Neuronal stem cell (in vitro differentiated cells): ENCODE results near the gene XIRP1.
A peak's percentile ranks its signal among the peaks of the same experiment; 100 is the strongest.

Source experiments
- DNase-seq: peaks from one replicate; pipeline ENCODE4 v3.0.0-alpha.2; 2013; ENCODE audit warnings: low spot score
- H2AFZ ChIP-seq: one replicate; pipeline ENCODE4 v1.6.1; 2013; ENCODE audit warnings: mild to moderate bottlenecking, low read length, inconsistent platforms
- H2AK5ac ChIP-seq: 2 replicates; pipeline ENCODE4 v1.6.1; 2013; ENCODE audit warnings: low read depth, mild to moderate bottlenecking, inconsistent platforms, low read length, moderate library complexity, mixed read lengths
- H2BK120ac ChIP-seq: 2 replicates; pipeline ENCODE4 v1.6.1; 2013; ENCODE audit warnings: low read depth, mild to moderate bottlenecking, inconsistent platforms, low read length, moderate library complexity, mixed read lengths
- H2BK12ac ChIP-seq: one replicate; pipeline ENCODE4 v1.6.1; 2013; ENCODE audit warnings: low read length, inconsistent platforms
- H2BK15ac ChIP-seq: 2 replicates; pipeline ENCODE4 v1.6.1; 2013; ENCODE audit warnings: mild to moderate bottlenecking, low read length, inconsistent platforms, mixed read lengths
- H2BK5ac ChIP-seq: one replicate; pipeline ENCODE4 v1.6.1; 2013; ENCODE audit warnings: inconsistent platforms, mild to moderate bottlenecking, low read length, moderate library complexity
- H3K14ac ChIP-seq: one replicate; pipeline ENCODE4 v1.6.1; 2013; ENCODE audit warnings: low read length, inconsistent platforms
- H3K18ac ChIP-seq: 2 replicates; pipeline ENCODE4 v1.6.1; 2013; ENCODE audit warnings: low read length, inconsistent platforms
- H3K23ac ChIP-seq: 2 replicates; pipeline ENCODE4 v1.6.1; 2013; ENCODE audit warnings: low read depth, mild to moderate bottlenecking, mixed read lengths, low read length, inconsistent platforms; ENCODE audit not compliant: poor library complexity
- H3K27ac ChIP-seq: replicated peaks from 3 replicates; pipeline ENCODE4 v1.5.1; 2013; ENCODE audit warnings: low read length, inconsistent platforms
- H3K27me3 ChIP-seq, 3 experiments: 2 replicates each; pipeline ENCODE4 v1.6.1; 2013; ENCODE audit warnings: low read length in 3 of 3, mild to moderate bottlenecking in 2 of 3, inconsistent platforms in 1 of 3, low read depth in 1 of 3, mixed read lengths in 1 of 3, moderate library complexity in 1 of 3; ENCODE audit not compliant: control insufficient read depth in 3 of 3, insufficient read depth in 3 of 3
- H3K36me3 ChIP-seq, 2 donors: replicated peaks in 1 of 2; 2 replicates each; pipeline ENCODE4 v1.6.1; 2013; ENCODE audit warnings: low read length in 2 of 2; ENCODE audit not compliant: control insufficient read depth in 2 of 2, insufficient read depth in 2 of 2
- H3K4ac ChIP-seq: 2 replicates; pipeline ENCODE4 v1.6.1; 2013; ENCODE audit warnings: inconsistent platforms, mild to moderate bottlenecking, low read length, moderate library complexity
- H3K4me1 ChIP-seq, 2 donors: 1 replicate in 1 of 2; 2 replicates in 1 of 2; pipeline ENCODE4 v1.6.1; 2013; ENCODE audit warnings: low read length in 2 of 2, low read depth in 1 of 2; ENCODE audit not compliant: control insufficient read depth in 2 of 2, insufficient read depth in 1 of 2
- H3K4me2 ChIP-seq: one replicate; pipeline ENCODE4 v1.6.1; 2013; ENCODE audit warnings: mild to moderate bottlenecking, low read length, inconsistent platforms; ENCODE audit not compliant: insufficient read depth, poor library complexity, severe bottlenecking
- H3K4me3 ChIP-seq, 2 donors: 2 replicates each; pipeline ENCODE4 v1.5.1; 2013; ENCODE audit warnings: low read length in 2 of 2, mild to moderate bottlenecking in 2 of 2, inconsistent platforms in 1 of 2, moderate library complexity in 1 of 2
- H3K79me1 ChIP-seq: one replicate; pipeline ENCODE4 v1.6.1; 2013; ENCODE audit warnings: low read depth, mild to moderate bottlenecking, inconsistent platforms, low read length, moderate library complexity
- H3K9ac ChIP-seq: one replicate; pipeline ENCODE4 v1.6.1; 2013; ENCODE audit warnings: mild to moderate bottlenecking, low read depth, low read length, inconsistent platforms; ENCODE audit not compliant: poor library complexity
- H3K9me3 ChIP-seq, 2 donors: replicated peaks in 1 of 2; 2 replicates each; pipeline versions ENCODE3 to v1.6.1; 2013; ENCODE audit warnings: low read length in 2 of 2, mild to moderate bottlenecking in 2 of 2, inconsistent platforms in 1 of 2, low read depth in 1 of 2, mixed read lengths in 1 of 2, moderate library complexity in 1 of 2; ENCODE audit not compliant: control insufficient read depth in 2 of 2, insufficient read depth in 1 of 2
- H4K8ac ChIP-seq: one replicate; pipeline ENCODE4 v1.6.1; 2013; ENCODE audit warnings: low read depth, mild to moderate bottlenecking, inconsistent platforms, low read length, moderate library complexity
- H4K91ac ChIP-seq: one replicate; pipeline ENCODE4 v1.6.1; 2013; ENCODE audit warnings: low read length, low read depth, mild to moderate bottlenecking, inconsistent platforms; ENCODE audit not compliant: poor library complexity
- WGBS, 2 donors: extraction: QIAGEN DNeasy Blood & Tissue Kit; methylation state at CpG; one replicate each; pipeline ENCODE4 v1.1.7; 2013; ENCODE audit warnings: missing lambda C conversion rate in 2 of 2, mixed read lengths in 1 of 2; ENCODE audit not compliant: insufficient read length in 2 of 2, insufficient replicate concordance in 1 of 2; ENCODE audit errors: extremely low coverage in 2 of 2; 5-methylcytosine and 5-hydroxymethylcytosine counted together

XIRP1 gene

DNA sequence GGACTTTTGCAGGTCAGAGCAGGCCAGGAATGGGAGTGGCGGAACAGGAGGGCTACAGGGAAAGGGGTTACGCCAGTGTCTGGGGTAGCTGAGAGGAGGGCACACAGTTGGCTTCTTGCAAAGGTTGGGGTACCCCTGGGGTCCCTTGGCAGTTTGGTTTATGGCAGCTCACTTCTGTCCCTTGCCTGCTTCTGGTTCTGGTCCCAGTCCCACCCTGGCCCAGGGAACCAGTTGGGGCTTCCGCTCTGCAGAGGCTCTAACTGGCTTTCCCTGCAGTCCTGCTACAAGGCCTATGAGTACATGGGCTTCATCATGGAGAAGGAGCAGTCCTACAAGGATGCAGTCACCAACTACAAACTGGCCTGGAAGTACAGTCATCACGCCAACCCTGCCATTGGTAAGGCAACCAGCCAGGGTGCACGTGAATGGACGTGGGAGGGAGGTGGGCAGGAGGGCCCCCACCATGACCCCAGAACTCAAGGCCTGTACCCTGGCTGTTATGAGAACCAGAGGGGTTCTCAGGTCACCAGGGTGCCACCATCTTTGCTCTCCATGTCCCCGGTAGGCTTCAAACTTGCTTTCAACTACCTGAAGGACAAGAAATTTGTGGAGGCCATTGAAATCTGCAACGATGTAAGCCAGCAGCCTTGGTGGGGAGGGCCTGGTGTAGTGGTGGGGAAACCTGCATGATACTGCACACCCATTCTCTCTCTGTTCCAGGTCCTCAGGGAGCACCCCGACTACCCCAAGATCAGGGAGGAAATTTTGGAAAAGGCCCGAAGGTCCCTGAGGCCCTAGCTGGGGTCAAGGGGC is 54.2 kb downstream of the XIRP1 start:
- no CpG with 5 or more reads among the region's 10 CpGs for WGBS, 2 donors
- no peak for DNase-seq
- Histone ChIP-seq H4K91ac (no peak overlapping the region), H2BK12ac (no peak overlapping the region), H2AFZ (no peak overlapping the region), H4K8ac (no peak overlapping the region), H3K9ac (no peak overlapping the region), H3K79me1 (no peaks in the 10 kb centered on the region), H3K23ac (peak overlapping the region; percentile 3), H3K4me2 (no peak overlapping the region), H3K18ac (no peak overlapping the region), H2BK120ac (no peak overlapping the region), H2BK5ac (no peak overlapping the region), H3K4me3 (peak overlapping the region in 1 of 2 donors; percentile 24), H2BK15ac (no peak overlapping the region), H2AK5ac (no peak overlapping the region), H3K27ac (no peak overlapping the region), H3K9me3 (no peaks in the 10 kb centered on the region), H3K4ac (no peak overlapping the region), H3K27me3 (no peaks in the 10 kb centered on the region), H3K14ac (peak overlapping the region; percentile 75), H3K4me1 (peaks cover 0 to 1% of the 10 kb centered on the region in 2 donors), H3K36me3 (peaks cover 9 to 21% of the 10 kb centered on the region in 2 donors)

DNA sequence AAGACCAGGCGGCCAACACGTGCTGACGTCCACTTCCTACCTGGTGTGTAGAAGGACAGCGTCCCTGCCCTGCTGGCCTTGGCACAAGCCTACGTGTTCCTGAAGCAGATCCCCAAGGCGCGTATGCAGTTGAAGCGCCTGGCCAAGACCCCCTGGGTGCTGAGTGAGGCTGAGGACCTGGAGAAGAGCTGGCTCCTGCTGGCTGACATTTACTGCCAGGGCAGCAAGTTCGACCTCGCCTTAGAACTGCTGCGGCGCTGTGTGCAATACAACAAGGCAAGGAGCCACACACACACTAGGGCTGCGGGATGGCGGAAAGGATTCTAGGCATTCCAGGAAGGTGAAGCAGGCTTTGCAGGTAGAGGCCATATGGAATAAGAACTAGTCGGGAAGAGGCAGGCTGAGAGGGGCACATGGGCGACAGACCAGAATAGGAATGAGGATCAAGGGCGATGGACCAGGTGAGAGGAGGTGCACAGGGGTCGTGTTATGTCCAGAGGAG is 54.9 kb downstream of the XIRP1 start:
- Histone ChIP-seq H3K4me3 (no peak overlapping the region), H3K14ac (peak overlapping the region; percentile 51), H3K9ac (peak overlapping the region; percentile 32), H3K4ac (no peak overlapping the region), H3K27me3 (no peaks in the 10 kb centered on the region), H2AK5ac (peak overlapping the region; percentile 34), H3K36me3 (peaks cover 3 to 15% of the 10 kb centered on the region in 2 donors), H4K91ac (no peak overlapping the region), H2AFZ (no peak overlapping the region), H4K8ac (no peak overlapping the region), H3K4me1 (peaks cover 0 to 1% of the 10 kb centered on the region in 2 donors), H3K4me2 (no peak overlapping the region), H3K79me1 (no peaks in the 10 kb centered on the region), H2BK5ac (no peak overlapping the region), H2BK120ac (no peak overlapping the region), H3K23ac (peak overlapping the region; percentile 77), H2BK15ac (no peak overlapping the region), H3K9me3 (no peaks in the 10 kb centered on the region), H2BK12ac (no peak overlapping the region), H3K27ac (no peak overlapping the region), H3K18ac (peak overlapping the region; percentile 53)
- WGBS, 2 donors, result no CpG with 5 or more reads among the region's 18 CpGs
- no peak for DNase-seq

- Histone ChIP-seq H3K4me2 (no peak overlapping the region), H2BK5ac (no peak overlapping the region), H3K27me3 (no peaks in the 10 kb centered on the region), H3K4me3 (no peak overlapping the region), H2BK120ac (no peak overlapping the region), H3K9me3 (no peaks in the 10 kb centered on the region), H3K14ac (no peak overlapping the region), H4K8ac (no peak overlapping the region), H3K36me3 (peaks cover 0 to 10% of the 10 kb centered on the region in 2 donors), H2AK5ac (peak overlapping the region; percentile 34), H3K18ac (peak overlapping the region; percentile 53), H3K9ac (peak overlapping the region; percentile 32), H3K79me1 (no peaks in the 10 kb centered on the region), H2BK15ac (no peak overlapping the region), H3K23ac (peak overlapping the region; percentile 77), H2AFZ (no peak overlapping the region), H3K4ac (no peak overlapping the region), H2BK12ac (no peak overlapping the region), H3K27ac (no peak overlapping the region), H4K91ac (no peak overlapping the region), H3K4me1 (peaks cover 0 to 1% of the 10 kb centered on the region in 2 donors)
- WGBS, 2 donors, result no CpG with 5 or more reads among the region's 21 CpGs
- no peak for DNase-seq
Observed at GRCh38 chr3:39136533-39137434, 55.6 kb downstream of the XIRP1 start.
